Esophagus squamous epithelium (tissue), 5 donors: ENCODE measurements around the gene SMKR1. TPM values are rescaled to one million over a fixed set of nuclear protein-coding genes. Genes with fewer than 3 reads are reported as not detected.
"Not testable (repeated sequence)": the region's sequence is repeated elsewhere in the genome, so short reads cannot be mapped to it uniquely, and the experiment has no call there.

ENCODE experiments used
- DNase-seq: peaks from one replicate; lab custom pipeline; 2025; lab: John Stamatoyannopoulos, UW
- H3K27ac ChIP-seq, 4 donors: fragments of 200-600 bp; sonication (generic); one replicate each; pipeline ENCODE4 v1.5.1; 2016 to 2019; ENCODE audit warnings: mild to moderate bottlenecking in 1 of 4
- H3K27me3 ChIP-seq, 4 donors: fragments of 200-600 bp; sonication (generic); 1 replicate in 3 of 4; 2 replicates in 1 of 4; pipeline versions ENCODE4 v1.5.1 to v1.6.0; 2017 to 2021; ENCODE audit warnings: antibody characterized with exemption in 1 of 4
- H3K36me3 ChIP-seq, 3 donors: fragments of 200-600 bp; sonication (generic); one replicate each; pipeline ENCODE4 v1.5.1; 2016 to 2019
- H3K4me1 ChIP-seq, 3 donors: fragments of 200-600 bp; sonication (generic); one replicate each; pipeline ENCODE4 v1.5.1; 2017 to 2019
- H3K4me3 ChIP-seq, 4 donors: fragments of 200-600 bp; sonication (generic); 1 replicate in 3 of 4; 2 replicates in 1 of 4; pipeline ENCODE4 v1.5.1; 2016 to 2019; ENCODE audit warnings: mild to moderate bottlenecking in 2 of 4, moderate library complexity in 1 of 4
- H3K9me3 ChIP-seq, 3 donors: fragments of 200-600 bp; sonication (generic); one replicate each; pipeline ENCODE4 v1.5.1; 2016 to 2019
- CTCF ChIP-seq, 6 experiments: fragments of 450-650 bp in 4 of 6; fragments of 200-600 bp in 2 of 6; sonication (generic) in 2 of 6; IDR thresholded peaks; one replicate each; pipeline ENCODE4 v1.5.1; 2016 to 2019; ENCODE audit warnings: antibody characterized with exemption in 6 of 6, mild to moderate bottlenecking in 4 of 6, moderate library complexity in 4 of 6
- POLR2A ChIP-seq, 4 donors: fragments of 450-650 bp; IDR thresholded peaks; one replicate each; pipeline ENCODE4 v1.6.1; 2017; ENCODE audit warnings: antibody characterized with exemption in 4 of 4, mild to moderate bottlenecking in 4 of 4, moderate library complexity in 3 of 4
- WGBS, 2 donors: methylation state at CpG; one replicate each; pipeline ENCODE4 v1.1.5; 2018; 5-methylcytosine and 5-hydroxymethylcytosine counted together
- intact Hi-C: fragments of 100-400 bp; cut with DNase I; formaldehyde crosslinking; loops from one replicate; pipeline ENCODE4 v1.15.0; 2022
- total RNA-seq, 4 donors: library from RNA; depleted of rRNA; stranded (reverse); fragments of >200 nt; gene quantifications; one replicate each; pipeline ENCODE4 v1.1.0, GENCODE V29; 2016
- donor health status: DM: yes; HTN: yes; CAD: no.

The SMKR1 gene
- total RNA-seq, 4 donors from 2014 or later: 1.7 TPM; not detected in 3

DNA sequence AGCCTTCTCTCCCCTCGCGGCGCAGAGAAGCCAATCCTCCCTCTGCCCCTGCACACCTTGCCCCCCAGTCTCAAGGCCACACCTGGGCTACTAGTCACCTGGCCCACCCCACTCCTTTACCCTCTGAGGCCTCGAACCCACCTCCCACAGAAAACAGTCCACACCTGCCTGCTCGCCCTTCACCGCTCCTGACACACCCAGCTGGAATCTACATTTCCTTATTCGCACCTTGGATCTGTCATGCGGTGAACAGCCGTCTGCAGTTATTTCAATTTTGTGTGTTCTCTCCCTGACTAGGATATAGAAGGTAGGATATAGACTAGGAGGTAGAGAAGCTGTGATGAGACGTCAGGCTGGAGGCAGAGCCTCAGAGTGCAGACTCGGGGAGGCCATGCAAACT lies 29.4 kb downstream of the SMKR1 start:
- Histone ChIP-seq H3K4me1 (no peaks in the 10 kb centered on the region), H3K36me3 (no peaks in the 10 kb centered on the region), H3K4me3 (no peak overlapping the region), H3K27ac (no peak overlapping the region), H3K9me3 (no peaks in the 10 kb centered on the region), H3K27me3 (peaks cover 0 to 11% (median 0%) of the 10 kb centered on the region in 4 donors)
- no peak for DNase-seq
- intact Hi-C loops: no loop called here
- 89% methylated on average over 8 to 11 of the region's 11 CpGs for WGBS, 2 donors
- no peak for TF ChIP-seq POLR2A (IDR thresholded peaks at IDR 0.05)
- no peak for TF ChIP-seq CTCF (IDR thresholded peaks at IDR 0.05)

- Histone ChIP-seq H3K4me1 (no peaks in the 10 kb centered on the region), H3K9me3 (no peaks in the 10 kb centered on the region), H3K27me3 (peaks cover 0 to 6% (median 0%) of the 10 kb centered on the region in 4 donors), H3K4me3 (no peak overlapping the region), H3K36me3 (no peaks in the 10 kb centered on the region), H3K27ac (no peak overlapping the region)
- no peak for DNase-seq
- intact Hi-C loops: no loop called here
- TF ChIP-seq CTCF (IDR thresholded peaks at IDR 0.05) (no peak), POLR2A (IDR thresholded peaks at IDR 0.05) (no peak)
- 65 to 90% methylated on average over 13 to 19 of the region's 19 CpGs for WGBS, 2 donors
These were observed 30.0 kb downstream of the SMKR1 start for GRCh38 chr7:129532375-129532774.

GRCh38 chr7:129534558-129535274 lies 32.4 kb downstream of the SMKR1 start:
- H3K9me3 ChIP-seq, H3K4me1 ChIP-seq, DNase-seq, H3K4me3 ChIP-seq, H3K27me3 ChIP-seq, H3K27ac ChIP-seq, H3K36me3 ChIP-seq, intact Hi-C loops: not testable (repeated sequence)
- WGBS, 2 donors: 88 to 91% methylated on average over 14 to 20 of the region's 20 CpGs

GRCh38 chr7:129535896-129536295 lies 33.6 kb downstream of the SMKR1 start:
- H3K27me3 ChIP-seq: peaks cover 0 to 6% (median 0%) of the 10 kb centered on the region in 4 donors
- 51 to 63% methylated on average over 5 of the region's 5 CpGs for WGBS, 2 donors
- H3K4me3 ChIP-seq: no peak overlapping the region
- intact Hi-C loops: no loop called here
- H3K9me3 ChIP-seq: no peaks in the 10 kb centered on the region
- H3K36me3 ChIP-seq: no peaks in the 10 kb centered on the region
- DNase-seq: no peak
- no peak for TF ChIP-seq POLR2A (IDR thresholded peaks at IDR 0.05)
- TF ChIP-seq CTCF (IDR thresholded peaks at IDR 0.05): no peak
- no peaks in the 10 kb centered on the region for H3K4me1 ChIP-seq
- H3K27ac ChIP-seq: no peak overlapping the region

GRCh38 chr7:129536323-129536722 lies 34.0 kb downstream of the SMKR1 start:
- Histone ChIP-seq H3K4me1 (no peaks in the 10 kb centered on the region), H3K27ac (no peak overlapping the region), H3K27me3 (peaks cover 0 to 6% (median 0%) of the 10 kb centered on the region in 4 donors), H3K36me3 (no peaks in the 10 kb centered on the region), H3K4me3 (no peak overlapping the region), H3K9me3 (no peaks in the 10 kb centered on the region)
- intact Hi-C loops: no loop called here
- no peak for DNase-seq
- TF ChIP-seq CTCF (IDR thresholded peaks at IDR 0.05) (no peak), POLR2A (IDR thresholded peaks at IDR 0.05) (no peak)
- WGBS, 2 donors: 72 to 74% methylated on average over 8 to 9 of the region's 9 CpGs
